ENCODE results near the gene ABHD12B.
A peak's percentile ranks its signal among the peaks of the same experiment; 100 is the strongest.
"Not testable (repeated sequence)": the region's sequence is repeated elsewhere in the genome, so short reads cannot be mapped to it uniquely, and the experiment has no call there.

The ABHD12B gene

DNA sequence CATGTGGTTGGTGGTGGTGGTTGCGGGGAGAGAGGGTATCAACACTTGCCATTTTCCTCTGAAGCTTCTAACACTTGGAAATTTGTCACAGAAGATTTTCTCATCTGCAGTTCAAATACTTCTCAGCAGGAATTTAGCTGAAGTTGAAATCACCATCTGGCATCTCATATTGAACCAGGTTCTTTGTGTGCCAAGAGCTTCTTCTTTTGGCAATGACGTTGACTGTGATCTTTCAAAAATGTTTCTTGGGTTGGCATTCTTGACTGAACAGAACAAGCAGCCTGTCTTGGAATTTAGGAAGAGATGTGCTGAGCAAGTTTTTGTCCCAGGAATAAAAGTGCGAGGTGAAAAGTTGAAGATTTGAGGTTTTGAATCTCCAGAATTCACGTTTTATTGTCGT, 32.2 kb upstream of the ABHD12B start:
- no peak for DNase-seq

DNA sequence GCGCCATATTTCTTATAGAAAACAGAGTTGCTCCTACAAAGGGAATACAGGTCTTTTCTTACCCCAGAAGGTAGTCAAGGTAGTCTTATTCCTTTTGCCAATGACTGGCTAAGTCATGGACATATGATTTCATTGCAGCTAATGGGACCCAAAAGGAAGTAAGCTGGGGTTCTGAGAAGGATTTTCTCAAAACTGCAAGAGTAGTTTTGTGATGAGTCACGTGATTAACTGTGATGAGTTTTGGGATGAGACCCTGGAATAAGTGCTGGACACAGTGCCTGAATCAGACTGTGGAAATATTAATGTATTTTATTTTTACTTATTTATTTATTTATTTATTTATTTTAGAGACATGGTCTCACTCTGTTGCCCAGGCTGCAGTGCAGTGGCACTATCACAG, 27.5 kb upstream of the ABHD12B start:
- DNase-seq: no peak

DNA sequence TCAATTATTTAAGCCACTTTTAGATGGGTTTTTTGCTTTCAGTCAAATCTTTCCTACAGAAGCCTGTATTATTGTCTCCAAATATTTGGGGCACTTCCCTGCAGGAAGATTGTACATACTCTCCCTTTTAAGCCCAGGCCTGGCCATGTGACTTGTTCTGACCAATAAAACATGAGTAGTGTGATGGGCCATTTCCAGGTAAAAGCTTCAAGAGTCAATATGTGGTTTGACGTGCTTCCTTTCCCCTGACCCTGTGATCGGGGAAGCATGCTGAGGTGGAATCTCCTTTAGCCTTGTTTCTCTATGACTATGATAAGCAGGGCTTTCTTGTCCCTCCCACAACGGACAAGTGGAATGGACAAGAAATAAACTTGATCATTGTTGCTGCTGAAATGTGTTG, 26.7 kb upstream of the ABHD12B start:
- DNase-seq: no peak

DNA sequence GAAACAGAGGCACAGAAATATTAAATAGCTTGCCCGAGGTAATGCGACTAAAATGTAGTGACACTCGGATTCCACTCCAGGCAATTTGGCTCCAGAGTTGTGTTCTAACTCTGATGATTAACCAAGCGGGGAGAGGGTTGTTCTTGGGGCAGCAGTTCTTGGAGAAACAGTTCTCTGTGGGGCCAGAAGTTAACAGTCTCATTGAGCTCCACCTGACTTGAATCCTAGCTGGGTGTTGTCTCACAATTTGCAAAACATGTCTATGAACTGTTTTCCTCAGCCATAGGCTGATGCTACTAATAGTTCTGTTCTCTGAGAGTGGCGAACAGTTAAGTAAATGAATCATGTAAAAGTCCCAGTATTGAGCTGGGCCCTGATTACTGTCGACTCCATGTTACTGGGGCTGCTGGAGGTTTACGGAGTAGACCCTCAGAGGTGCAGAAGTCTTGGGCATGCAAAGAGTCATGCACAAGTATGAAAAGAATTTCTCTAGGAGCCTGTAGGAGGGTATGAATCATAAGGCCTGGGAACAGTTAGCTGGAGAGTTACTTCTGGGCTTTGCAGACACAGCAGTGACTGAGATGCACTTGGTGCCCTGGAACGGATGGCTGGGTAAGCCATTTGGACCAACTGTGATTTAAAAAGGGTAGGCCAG, 25.5 kb upstream of the ABHD12B start:
- DNase-seq: no peak

DNA sequence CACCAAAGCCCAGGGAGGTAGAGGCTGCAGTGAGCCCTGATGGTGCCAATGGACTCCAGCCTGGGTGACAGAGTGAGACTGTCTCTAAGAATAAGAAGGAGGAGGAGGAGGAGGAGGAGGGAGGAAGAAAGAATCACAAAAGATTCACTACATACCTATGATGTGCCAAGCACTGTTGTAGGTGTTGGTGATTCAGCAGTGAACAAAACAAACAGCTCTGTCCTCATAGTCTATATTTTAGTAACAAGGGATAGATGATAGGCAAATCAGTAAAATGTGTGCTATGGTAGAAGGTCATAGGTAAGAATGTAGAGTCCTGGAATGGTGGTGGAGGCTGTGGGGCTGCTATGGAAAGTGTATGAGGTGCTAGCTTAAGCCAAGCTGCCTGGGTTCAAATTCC, 18.0 kb upstream of the ABHD12B start:
- no peak for DNase-seq

DNA sequence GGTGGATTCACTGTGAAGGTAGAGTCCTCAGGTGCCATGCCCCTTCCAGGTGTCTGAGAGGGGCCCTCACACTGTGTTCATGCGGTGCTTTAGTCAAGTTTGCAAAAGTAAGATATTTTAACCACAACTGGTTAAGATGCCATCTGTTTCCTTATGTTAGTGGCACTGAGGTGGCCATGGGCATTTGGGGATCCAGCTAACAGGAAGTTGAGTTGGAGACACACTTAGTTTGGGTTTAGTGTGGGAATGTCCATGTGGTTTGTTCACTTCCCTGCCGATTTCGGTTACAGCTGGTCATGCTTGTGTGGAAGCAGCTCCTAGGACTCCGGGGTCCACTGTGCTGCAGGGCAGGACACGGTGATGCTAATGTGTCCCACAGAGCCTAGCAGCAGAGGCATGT, 17.3 kb upstream of the ABHD12B start:
- no peak for DNase-seq

DNA sequence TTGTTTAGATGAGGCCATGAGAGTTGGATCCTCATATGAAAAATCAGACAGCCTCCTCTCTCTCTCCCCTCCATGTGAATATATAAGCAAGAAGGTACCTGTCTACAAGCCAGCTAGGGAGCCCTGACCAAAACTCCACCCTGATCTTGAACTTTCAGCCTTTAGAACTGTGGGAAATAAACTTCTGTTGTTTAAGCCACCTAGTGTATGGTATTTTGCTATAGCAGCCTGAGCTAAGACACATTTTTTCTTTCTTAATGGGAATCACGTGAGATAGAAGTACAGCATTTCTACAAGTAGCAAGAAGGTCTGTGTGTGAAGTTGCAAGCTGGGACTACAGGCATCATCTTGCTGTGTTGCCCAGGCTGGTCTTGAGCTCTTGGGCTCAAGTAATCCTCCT, 16.3 kb upstream of the ABHD12B start:
- DNase-seq: no peak

DNA sequence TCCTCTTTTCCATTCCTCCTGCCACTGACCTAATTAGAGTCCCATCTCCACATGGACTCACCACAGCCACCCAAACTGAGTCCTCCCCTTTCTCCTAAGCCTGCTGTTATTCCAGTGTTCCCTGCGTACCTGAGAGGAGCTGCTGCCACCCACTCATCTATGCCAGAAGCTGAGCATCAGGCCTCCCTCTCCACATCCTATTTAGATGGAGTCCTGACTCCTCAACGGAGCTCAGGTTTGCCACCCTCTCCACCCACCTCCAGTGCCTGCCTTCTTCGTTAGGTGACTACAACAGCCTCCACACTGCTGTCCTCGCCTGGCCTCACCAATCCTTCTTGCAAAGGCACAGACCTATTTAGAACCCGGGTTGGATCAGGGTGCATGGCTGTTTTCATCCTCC, 15.2 kb upstream of the ABHD12B start:
- DNase-seq: no peak

DNA sequence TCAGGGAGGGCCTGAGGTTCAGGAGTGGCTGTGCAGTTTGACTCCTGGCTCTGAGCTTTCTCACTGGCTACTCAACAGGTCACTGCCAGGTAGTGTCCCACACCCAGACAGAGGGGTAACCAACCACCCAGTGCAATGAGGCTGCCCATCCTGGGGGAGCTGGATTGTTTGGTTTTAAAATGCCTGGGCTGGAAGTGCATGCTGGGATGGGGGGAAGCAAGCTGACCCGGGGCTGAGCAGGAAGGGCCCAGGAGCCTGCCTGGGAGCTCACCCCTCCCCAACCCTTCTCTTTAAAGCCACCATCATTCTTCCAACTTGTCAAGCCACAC, 12.6 kb upstream of the ABHD12B start:
- no peak for DNase-seq

DNA sequence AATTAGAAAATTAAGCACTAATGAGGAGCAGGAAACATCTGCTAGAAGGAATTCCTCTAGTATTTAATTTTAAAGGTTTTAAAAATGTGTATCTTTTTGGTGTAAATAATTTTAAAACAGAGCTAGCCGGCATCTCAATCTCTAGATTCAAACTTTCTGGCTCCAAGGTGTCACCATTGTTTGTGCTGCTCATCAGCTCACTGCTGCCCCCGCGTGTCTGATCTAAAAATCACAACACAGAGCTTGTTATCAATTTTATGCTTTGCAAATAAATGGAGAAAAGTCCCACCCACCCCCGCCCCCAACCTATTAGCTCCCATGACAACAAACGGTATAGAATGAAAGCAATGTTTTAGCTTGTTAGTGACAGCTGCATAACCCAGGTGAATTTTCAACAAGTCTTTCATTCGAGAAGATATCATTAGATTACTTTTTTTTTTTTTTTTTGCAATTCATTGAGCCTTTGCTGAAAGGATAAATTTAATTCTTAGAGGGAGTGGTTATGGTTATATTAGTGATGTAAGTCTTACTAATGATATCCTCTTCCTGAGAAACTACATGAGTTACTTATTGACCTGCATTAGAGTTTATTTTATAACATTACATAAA, 11.3 kb upstream of the ABHD12B start:
- DNase-seq: peak; percentile 86

DNA sequence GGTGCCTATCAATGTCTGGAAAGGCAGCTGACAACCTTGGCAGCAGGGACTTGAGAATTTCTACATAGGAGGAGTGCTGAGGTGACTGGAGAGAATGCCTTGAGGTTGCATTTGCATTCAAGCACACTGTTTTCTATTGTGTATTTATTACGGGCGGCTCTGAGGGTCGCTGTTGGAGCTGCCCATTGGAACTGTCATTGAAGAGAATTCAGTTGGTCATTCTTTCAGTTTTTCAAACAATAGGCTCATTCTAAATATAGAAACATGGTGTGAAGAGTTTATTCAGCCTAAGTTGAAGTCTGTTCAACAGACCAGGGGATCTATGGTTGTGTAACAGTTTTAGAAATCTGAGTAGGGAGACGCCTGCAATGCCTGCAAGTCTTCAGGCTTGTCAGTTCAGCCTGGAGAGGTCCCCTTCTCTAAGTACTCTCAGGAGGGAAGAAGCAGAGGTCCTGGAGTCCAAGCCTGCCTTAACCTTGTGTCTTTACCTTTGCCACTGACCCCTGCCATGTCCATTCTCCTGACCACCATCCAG, 9.8 kb upstream of the ABHD12B start:
- DNase-seq: no peak

DNA sequence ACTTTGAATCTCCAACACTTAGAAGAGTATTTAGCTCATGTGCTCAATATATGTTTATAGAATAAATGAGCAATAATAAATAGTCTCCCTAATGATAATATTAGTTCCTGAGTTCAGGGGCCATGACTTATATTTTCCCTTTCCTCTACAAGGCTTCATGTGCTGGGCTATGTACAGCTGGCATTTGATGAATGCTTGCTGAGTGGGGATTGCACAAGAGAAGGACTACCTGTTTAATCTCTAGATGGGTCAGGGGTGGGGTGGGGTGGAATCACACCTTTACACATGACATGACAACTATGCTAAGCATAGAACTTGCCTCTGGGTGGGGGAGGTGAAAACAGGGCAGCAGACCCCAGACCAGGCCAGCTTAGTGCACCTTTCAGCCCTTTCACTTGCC, 7.6 kb upstream of the ABHD12B start:
- DNase-seq: no peak

DNA sequence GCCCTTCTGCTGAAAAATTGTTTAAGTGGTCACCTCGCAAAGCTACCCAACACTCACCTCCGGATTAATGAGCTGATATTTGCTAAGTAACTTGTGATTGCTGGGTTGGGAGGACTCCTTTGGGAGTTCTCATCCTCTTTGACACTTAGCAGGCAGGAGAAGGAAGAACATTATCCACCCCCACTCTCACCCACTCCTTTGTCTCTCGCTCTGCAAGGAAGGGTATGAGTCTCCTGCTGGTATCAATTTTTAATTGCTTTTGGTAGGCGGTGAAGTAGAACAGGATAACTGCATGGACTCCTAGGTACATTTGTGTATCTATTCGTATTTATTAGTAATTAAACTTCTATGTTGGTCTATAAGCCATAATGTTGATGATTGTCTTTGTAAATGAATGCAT, 6.9 kb upstream of the ABHD12B start:
- no peak for DNase-seq

DNA sequence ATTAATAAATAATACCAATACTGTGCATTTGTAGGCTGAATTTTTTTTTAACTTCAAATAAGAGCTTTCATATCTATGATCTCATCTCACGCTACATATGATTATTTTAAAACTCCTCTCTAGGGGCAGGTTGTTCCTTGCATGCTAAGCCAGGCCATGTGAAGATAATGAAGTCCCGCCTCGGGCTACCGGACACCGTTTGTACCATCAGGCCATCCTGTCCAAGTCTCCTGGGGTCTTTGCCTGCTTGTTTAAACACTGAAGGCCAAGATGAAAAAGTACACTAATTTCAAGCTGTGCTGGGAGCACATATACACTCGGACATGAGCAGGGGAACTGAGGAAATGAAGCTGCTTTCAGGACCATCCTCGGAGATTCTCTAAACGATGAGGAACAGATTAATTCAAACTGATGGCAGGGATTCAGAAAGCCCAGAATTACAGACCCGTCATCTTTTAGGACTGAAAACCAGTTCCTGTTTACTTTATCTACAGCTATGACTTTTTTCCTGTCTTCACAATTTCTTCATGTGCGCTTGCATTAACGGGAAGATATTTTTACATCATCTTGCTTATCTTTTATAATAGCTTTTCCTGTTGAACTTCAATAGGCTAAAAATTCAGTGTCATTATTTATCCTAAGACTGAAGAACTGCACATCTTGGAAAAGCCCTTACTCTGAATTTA, 6.3 kb upstream of the ABHD12B start:
- no peak for DNase-seq

DNA sequence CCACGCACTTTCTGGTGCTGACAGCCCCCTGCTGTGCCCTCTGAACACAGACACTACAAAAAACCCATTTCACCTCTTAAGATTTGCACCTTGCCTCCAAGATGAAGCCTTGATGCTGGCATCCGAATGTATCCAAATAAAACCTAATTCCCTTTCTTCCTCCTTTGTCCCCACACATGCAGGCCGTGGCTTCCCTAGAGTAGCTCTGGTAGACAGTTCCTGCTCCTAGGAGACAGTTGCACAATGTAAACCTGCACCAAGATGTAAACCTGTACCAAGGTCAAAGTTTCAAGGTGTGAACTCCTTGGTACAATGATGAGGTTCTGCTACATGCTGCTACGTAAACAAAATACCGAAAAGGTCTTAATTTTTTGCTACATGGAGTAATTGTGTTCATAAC, 625 bp upstream of the ABHD12B start:
- DNase-seq: no peak

DNA sequence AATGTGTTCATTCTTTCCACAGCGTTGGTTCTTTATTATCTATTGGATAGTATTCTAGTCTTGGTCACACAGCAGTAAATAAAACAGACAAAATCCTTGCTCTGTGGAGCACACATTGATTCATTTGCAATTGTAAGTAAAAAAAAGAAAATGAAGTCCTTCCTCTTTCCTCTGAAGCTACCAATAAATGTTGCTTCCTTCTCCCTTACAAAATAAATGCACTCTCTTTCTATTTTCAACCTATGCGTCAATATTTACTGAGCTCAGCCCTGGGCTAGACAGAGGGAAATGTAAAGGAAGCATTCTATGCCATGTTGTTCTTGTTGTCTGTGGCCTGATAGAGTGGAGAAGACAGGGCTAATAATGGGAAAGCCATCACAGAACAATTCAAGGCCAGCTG, 2.9 kb downstream of the ABHD12B start:
- no peak for DNase-seq

DNA sequence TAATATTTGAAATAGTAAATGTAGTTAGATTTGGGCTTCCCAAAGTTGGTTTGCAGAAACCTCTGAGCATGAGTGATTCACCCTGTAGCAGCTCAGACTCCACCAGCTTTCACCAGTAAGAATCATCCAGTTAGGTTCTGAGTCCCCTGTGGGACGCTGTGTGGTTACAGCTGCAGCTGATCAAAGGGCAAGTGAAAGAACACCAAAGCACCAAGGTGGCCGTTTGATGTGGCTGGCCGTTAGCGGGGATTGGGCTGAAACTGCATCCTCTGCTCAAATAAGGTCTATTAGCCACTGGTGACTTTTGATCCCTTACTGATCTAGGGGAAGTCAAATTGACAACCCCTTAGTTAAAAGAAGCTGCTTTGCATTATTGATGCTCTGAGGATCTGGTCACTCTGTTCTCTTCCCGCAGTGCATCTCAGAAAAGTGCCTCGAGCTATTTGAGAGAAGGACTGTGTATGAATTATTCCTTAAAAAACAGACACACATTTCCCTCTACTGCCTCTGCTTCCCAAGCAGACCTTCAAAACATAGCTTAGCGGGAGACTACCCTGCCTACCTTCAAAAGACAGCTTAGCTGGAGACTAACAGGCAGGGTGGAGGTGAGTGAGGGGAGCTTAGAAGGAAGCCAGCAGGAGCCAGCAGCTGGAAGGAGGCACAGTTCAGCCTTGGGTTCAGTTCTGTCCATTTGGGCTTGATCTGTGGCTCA, 3.7 kb downstream of the ABHD12B start:
- peak; percentile 58 for DNase-seq

DNA sequence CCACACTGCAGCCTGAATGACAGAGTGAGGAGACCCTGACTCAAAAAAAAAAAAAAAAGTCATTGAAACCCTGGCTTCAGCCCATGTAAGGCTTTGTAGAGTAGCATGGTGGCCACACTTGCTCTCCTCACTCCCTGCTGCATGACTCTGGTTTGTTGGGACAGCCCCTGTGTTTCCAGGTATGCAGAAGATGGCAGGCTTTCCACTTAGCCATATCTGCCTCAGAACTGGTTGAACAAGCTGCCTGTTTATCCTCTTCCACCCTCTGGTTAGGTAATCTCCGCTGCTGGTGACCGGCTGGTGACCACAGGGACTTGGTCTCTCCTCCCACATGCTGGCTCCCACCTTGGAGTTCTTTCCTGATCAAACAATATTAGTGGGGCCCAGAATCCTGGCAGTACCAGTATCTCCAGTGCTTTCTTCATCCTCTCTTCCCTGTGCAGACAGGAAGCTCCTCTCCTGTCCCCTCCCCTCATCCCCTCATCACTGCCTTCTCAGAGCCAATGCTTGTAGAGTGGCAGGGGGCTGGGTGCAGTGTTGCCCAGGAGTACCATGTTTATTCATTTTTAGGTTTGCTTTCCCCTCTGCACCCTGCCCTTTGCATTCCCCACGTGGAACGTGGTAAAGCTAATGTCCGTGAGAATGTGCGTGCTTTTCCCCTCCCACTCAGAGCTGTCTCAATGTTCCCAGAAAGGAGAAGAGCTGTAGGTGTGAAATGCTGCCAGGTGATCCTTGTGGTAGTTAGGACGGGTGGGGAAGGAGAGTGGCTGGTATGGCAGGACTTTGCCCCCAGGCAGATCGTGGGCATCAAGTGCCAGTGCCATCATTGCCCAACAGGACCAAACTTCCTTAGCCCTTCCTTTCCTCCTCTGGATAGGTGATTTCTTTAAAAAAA, 11.3 kb downstream of the ABHD12B start:
- no peak for DNase-seq

DNA sequence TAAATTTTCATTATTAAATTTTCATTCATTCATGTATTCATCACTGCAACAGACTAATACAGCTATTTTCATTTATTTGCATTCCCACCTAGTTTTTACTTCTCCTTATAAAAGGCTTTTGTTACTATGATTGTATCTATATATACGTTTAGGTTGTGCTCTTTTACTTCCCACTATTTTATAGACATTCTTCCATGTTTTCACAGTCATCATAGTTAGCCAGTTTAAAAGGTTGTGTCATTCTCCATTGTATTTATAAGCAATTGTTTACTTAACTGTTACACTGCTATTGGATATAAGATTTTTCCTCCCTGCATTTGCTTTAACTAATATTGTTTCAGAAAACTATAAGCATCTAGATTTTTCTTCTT, 12.0 kb downstream of the ABHD12B start:
- DNase-seq: no peak

DNA sequence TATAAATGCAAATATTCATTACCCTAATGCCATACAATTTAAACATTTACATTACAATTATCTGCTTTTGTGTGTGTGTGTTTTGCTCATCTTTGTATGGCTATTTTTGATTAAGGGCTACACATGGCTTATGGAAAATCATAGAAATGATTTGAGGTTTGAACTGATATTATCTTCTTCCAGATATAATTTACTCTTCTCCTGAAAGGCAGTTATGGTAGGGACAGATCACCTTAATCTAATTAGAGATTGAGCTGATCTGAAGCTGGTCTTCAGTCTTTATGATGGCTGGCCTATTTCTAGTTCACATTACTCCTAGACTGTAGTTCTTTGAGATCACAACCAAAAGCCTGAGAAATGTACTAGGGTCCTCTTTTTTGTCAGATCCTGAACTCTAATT, 15.6 kb downstream of the ABHD12B start:
- no peak for DNase-seq

DNA sequence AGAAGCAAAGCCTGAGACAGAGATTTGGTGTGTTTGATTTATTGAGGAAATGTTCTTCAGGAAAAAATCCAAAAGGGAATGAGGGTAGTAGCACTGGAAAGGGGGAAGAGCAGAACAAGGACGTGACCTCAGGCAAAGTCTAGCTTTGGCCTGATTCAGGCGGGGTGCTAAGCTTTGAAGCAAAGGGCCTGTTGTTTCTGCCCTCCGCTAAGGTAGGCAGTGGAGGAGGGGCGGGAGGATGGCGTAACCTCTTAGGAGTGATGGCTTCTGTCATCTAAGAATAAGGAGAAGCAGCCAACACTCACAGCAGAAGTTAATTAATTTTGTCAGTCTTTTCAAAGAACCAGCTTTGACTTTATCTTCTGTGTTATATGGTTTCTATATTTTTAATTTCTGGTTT, 20.4 kb downstream of the ABHD12B start:
- DNase-seq: no peak

DNA sequence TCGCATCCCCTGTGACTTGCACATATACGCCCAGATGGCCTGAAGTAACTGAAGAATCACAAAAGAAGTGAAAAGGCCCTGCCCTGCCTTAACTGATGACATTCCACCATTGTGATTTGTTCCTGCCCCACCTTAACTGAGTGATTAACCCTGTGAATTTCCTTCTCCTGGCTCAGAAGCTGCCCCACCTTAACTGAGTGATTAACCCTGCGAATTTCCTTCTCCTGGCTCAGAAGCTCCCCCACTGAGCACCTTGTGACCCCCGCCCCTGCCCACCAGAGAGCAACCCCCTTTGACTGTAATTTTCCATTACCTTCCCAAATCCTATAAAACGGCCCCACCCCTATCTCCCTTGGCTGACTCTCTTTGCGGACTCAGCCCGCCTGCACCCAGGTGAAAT, 24.6 kb downstream of the ABHD12B start:
- DNase-seq: not testable (repeated sequence)

DNA sequence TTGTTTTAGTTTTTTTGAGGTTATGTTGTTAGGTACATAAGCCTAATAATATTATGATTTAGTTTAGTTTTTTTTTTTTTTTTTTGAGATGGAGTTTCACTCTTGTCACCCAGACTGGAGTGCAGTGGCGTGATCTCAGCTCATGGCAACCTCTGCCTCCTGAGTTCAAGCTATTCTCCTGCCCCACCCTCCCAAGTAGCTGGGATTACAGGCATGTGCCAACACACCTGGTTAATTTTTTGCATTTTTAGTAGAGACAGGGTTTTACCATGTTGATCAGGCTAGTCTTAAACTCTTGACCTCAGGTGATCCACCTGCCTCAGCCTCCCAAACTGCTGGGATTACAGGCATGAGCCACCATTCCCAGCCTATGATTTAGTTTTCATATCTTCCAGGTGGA, 25.2 kb downstream of the ABHD12B start:
- not testable (repeated sequence) for DNase-seq

Data from activated CD4-positive, CD25-positive, alpha-beta regulatory T cell treated with anti-CD3 and anti-CD28 coated beads, Interleukin-2, amount 50 U/mL, for 72 hours (primary cell).